Tibial nerve (tissue), 3 donors: ENCODE data around the gene RHOH.
"Not testable (repeated sequence)": the region's sequence is repeated elsewhere in the genome, so short reads cannot be mapped to it uniquely, and the experiment has no call there.

Experiments
- EP300 ChIP-seq, 2 donors: sonication (generic); formaldehyde crosslinking; IDR thresholded peaks; one replicate each; pipeline ENCODE4 v1.6.1; 2017; ENCODE audit warnings: antibody characterized with exemption in 2 of 2, mild to moderate bottlenecking in 1 of 2
- POLR2A ChIP-seq, 2 donors: fragments of 450-650 bp; IDR thresholded peaks; one replicate each; pipeline ENCODE4 v1.6.1; 2017; ENCODE audit warnings: antibody characterized with exemption in 2 of 2, mild to moderate bottlenecking in 2 of 2, moderate library complexity in 2 of 2

DNA sequence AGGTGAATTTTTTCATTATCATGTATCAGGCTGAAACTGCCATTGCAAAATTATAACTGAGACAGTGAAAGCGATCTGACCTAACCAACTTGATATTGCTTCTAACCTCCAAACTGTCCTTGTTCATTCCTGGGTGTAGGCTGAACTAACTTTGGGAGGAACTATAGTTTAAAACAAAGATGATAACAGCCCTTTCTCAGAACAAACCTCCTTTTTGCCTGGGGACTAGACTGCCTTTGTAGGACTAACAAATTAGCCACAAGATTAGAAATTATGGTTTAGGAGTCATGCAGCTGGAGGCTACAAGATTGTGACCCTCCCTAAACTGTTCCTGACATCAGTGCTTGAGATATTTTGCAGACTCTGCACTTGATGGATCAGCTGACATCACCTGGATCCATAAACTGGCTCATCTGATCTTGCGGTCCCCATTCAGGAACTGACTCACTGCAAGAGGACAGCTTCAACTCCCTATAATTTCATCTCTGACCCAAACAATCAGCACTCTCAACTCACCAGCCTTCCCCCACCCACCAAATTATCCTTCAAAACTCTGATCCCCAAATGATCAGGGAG, 93.9 kb downstream of the RHOH start:
- TF ChIP-seq EP300, POLR2A (IDR thresholded peaks at IDR 0.05): not testable (repeated sequence)
